Prostate gland (tissue), 2 donors: Measurements from ENCODE around the gene MAPKAP1. TPM values are rescaled to one million over a fixed set of nuclear protein-coding genes. Genes with fewer than 3 reads are reported as not detected.
"Not testable (repeated sequence)": the region's sequence is repeated elsewhere in the genome, so short reads cannot be mapped to it uniquely, and the experiment has no call there.

Experiments
- DNase-seq: peaks from one replicate; pipeline ENCODE4 v3.0.0-alpha.2; 2019; ENCODE audit warnings: low spot score
- H3K27ac ChIP-seq, 2 donors: fragments of 200-600 bp; sonication (generic); 2 replicates each; pipeline ENCODE4 v1.5.1; 2017 to 2019
- H3K27me3 ChIP-seq: fragments of 200-600 bp; sonication (generic); replicated peaks from 2 replicates; pipeline ENCODE4 v1.5.1; 2019; ENCODE audit not compliant: insufficient read depth
- H3K36me3 ChIP-seq, 2 donors: fragments of 200-600 bp; sonication (generic); 1 replicate in 1 of 2; 2 replicates in 1 of 2; pipeline versions ENCODE4 v1.5.1 to v1.8.1; 2017 to 2019
- H3K4me1 ChIP-seq: fragments of 200-600 bp; sonication (generic); replicated peaks from 2 replicates; pipeline ENCODE4 v1.5.1; 2019
- H3K4me3 ChIP-seq, 2 donors: fragments of 200-600 bp; sonication (generic); 2 replicates each; pipeline ENCODE4 v1.5.1; 2017 to 2019
- H3K9me3 ChIP-seq: fragments of 200-600 bp; sonication (generic); 2 replicates; pipeline ENCODE4 v1.5.1; 2017
- POLR2A ChIP-seq: fragments of 450-650 bp; IDR thresholded peaks from one replicate; pipeline ENCODE4 v1.6.1; 2016; ENCODE audit warnings: antibody characterized with exemption, mild to moderate bottlenecking
- POLR2AphosphoS5 ChIP-seq: sonication (generic); formaldehyde crosslinking; IDR thresholded peaks from one replicate; pipeline ENCODE4 v1.6.1; 2017; ENCODE audit warnings: antibody characterized with exemption
- WGBS: methylation state at CpG from one replicate; pipeline ENCODE4 v1.1.5; 2018; 5-methylcytosine and 5-hydroxymethylcytosine counted together
- intact Hi-C: fragments of 100-400 bp; cut with DNase I; formaldehyde crosslinking; loops from one replicate; pipeline ENCODE4 v1.14.2; 2022
- total RNA-seq, 2 donors: library from RNA; depleted of rRNA; stranded (reverse); fragments of >200 nt; gene quantifications; one replicate each; pipeline ENCODE4 v1.1.0, GENCODE V29; 2016
- TF ChIP-seq, protein P1 (sequence below), 4 experiments: fragments of 200-600 bp in 2 of 4; fragments of 450-650 bp in 2 of 4; sonication (generic) in 2 of 4; IDR thresholded peaks; 1 replicate in 3 of 4; 2 replicates in 1 of 4; pipeline ENCODE4 v1.5.1; 2016 to 2019; ENCODE audit warnings: antibody characterized with exemption in 4 of 4, mild to moderate bottlenecking in 2 of 4, moderate library complexity in 2 of 4

The MAPKAP1 gene
- total RNA-seq, 2 donors from 2014 or later: 62.4 to 91.2 TPM

GRCh38 chr9:125404733-125405132 lies 302.3 kb downstream of the MAPKAP1 start:
- Histone ChIP-seq H3K9me3 (no peaks in the 10 kb centered on the region), H3K27me3 (no peaks in the 10 kb centered on the region), H3K4me3 (no peak overlapping the region), H3K27ac (no peak overlapping the region), H3K36me3 (no peaks in the 10 kb centered on the region), H3K4me1 (peaks cover 2% of the 10 kb centered on the region)
- no peak for DNase-seq
- intact Hi-C loops: loop anchor here (10.0 kb wide), 2 partner anchors 340 to 990 kb away; partner anchors contain the start of gene PBX3
- TF ChIP-seq POLR2AphosphoS5: no peak
- TF ChIP-seq, protein P1, sequence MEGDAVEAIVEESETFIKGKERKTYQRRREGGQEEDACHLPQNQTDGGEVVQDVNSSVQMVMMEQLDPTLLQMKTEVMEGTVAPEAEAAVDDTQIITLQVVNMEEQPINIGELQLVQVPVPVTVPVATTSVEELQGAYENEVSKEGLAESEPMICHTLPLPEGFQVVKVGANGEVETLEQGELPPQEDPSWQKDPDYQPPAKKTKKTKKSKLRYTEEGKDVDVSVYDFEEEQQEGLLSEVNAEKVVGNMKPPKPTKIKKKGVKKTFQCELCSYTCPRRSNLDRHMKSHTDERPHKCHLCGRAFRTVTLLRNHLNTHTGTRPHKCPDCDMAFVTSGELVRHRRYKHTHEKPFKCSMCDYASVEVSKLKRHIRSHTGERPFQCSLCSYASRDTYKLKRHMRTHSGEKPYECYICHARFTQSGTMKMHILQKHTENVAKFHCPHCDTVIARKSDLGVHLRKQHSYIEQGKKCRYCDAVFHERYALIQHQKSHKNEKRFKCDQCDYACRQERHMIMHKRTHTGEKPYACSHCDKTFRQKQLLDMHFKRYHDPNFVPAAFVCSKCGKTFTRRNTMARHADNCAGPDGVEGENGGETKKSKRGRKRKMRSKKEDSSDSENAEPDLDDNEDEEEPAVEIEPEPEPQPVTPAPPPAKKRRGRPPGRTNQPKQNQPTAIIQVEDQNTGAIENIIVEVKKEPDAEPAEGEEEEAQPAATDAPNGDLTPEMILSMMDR (IDR thresholded peaks at IDR 0.05): no peak
- no peak for TF ChIP-seq POLR2A
- WGBS: 94% methylated on average over 7 of the region's 7 CpGs

GRCh38 chr9:125400725-125401716 lies 306.0 kb downstream of the MAPKAP1 start:
- no peak overlapping the region for H3K27ac ChIP-seq
- no peaks in the 10 kb centered on the region for H3K27me3 ChIP-seq
- 79% methylated on average over 12 of the region's 12 CpGs for WGBS
- no peaks in the 10 kb centered on the region for H3K4me1 ChIP-seq
- H3K9me3 ChIP-seq: no peaks in the 10 kb centered on the region
- H3K36me3 ChIP-seq: no peaks in the 10 kb centered on the region
- no peak overlapping the region for H3K4me3 ChIP-seq
- TF ChIP-seq POLR2AphosphoS5 (no peak), POLR2A (no peak)
- TF ChIP-seq, protein P1 (IDR thresholded peaks at IDR 0.05): no peak
- DNase-seq: no peak
- intact Hi-C loops: loop anchor here (10.0 kb wide), 2 partner anchors 344 to 994 kb away; partner anchors contain the start of gene PBX3

GRCh38 chr9:125400232-125400631 lies 306.8 kb downstream of the MAPKAP1 start:
- not testable (repeated sequence) for DNase-seq, H3K36me3 ChIP-seq, H3K4me1 ChIP-seq, H3K4me3 ChIP-seq, H3K27me3 ChIP-seq, H3K9me3 ChIP-seq, H3K27ac ChIP-seq
- intact Hi-C loops: loop anchor here (10.0 kb wide), 2 partner anchors 345 to 995 kb away; partner anchors contain the start of gene PBX3
- 93% methylated on average over 8 of the region's 8 CpGs for WGBS

DNA sequence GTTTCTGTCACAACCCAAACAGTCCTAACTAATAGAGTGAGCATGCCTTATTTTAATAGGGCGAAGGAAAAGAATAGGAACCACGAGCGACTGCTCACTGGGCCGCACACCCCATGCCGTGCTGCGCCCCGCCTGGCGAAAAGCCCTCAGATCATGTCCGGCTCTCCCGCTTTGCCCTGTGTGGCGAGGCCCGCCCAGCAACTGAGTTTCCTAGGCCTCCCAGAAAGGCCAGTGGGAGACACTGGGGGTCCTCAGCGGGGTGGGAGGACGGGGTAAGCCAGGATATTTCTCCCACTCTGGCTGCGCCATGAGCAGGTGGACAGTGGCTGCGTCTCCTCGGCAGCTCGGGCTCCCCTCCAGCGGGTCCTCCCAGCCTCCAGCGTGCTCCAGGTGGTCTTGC lies 307.3 kb downstream of the MAPKAP1 start:
- TF ChIP-seq, protein P1 (IDR thresholded peaks at IDR 0.05): no peak
- TF ChIP-seq POLR2A: no peak
- no peak for TF ChIP-seq POLR2AphosphoS5
- intact Hi-C loops: loop anchor here (10.0 kb wide), 2 partner anchors 345 to 995 kb away; partner anchors contain the start of gene PBX3
- Histone ChIP-seq H3K4me3 (no peak overlapping the region), H3K27ac (no peak overlapping the region), H3K9me3 (no peaks in the 10 kb centered on the region), H3K4me1 (no peaks in the 10 kb centered on the region), H3K27me3 (no peaks in the 10 kb centered on the region), H3K36me3 (no peaks in the 10 kb centered on the region)
- WGBS: 92% methylated on average over 20 of the region's 20 CpGs
- no peak for DNase-seq

GRCh38 chr9:125399165-125399564 lies 307.8 kb downstream of the MAPKAP1 start:
- Histone ChIP-seq H3K27ac (no peak overlapping the region), H3K4me1 (no peaks in the 10 kb centered on the region), H3K36me3 (no peaks in the 10 kb centered on the region), H3K27me3 (no peaks in the 10 kb centered on the region), H3K4me3 (no peak overlapping the region), H3K9me3 (no peaks in the 10 kb centered on the region)
- 90% methylated on average over 12 of the region's 12 CpGs for WGBS
- DNase-seq: no peak
- intact Hi-C loops: no loop called here
- no peak for TF ChIP-seq POLR2A
- TF ChIP-seq, protein P1 (IDR thresholded peaks at IDR 0.05): no peak
- no peak for TF ChIP-seq POLR2AphosphoS5
